B cell (primary cell): ENCODE data around the gene HS3ST5.

ENCODE experiments used
- EZH2 ChIP-seq: IDR thresholded peaks from 2 replicates; pipeline ENCODE4 v1.6.1; 2012; ENCODE audit warnings: borderline replicate concordance, low read depth, mild to moderate bottlenecking, moderate library complexity, low read length; ENCODE audit not compliant: insufficient read depth, poor library complexity, severe bottlenecking
- TF ChIP-seq, protein P1 (sequence below): fragments of 200-600 bp; IDR thresholded peaks from one replicate; pipeline ENCODE4 v1.8.0; 2022; ENCODE audit warnings: antibody characterized with exemption, mild to moderate bottlenecking

DNA sequence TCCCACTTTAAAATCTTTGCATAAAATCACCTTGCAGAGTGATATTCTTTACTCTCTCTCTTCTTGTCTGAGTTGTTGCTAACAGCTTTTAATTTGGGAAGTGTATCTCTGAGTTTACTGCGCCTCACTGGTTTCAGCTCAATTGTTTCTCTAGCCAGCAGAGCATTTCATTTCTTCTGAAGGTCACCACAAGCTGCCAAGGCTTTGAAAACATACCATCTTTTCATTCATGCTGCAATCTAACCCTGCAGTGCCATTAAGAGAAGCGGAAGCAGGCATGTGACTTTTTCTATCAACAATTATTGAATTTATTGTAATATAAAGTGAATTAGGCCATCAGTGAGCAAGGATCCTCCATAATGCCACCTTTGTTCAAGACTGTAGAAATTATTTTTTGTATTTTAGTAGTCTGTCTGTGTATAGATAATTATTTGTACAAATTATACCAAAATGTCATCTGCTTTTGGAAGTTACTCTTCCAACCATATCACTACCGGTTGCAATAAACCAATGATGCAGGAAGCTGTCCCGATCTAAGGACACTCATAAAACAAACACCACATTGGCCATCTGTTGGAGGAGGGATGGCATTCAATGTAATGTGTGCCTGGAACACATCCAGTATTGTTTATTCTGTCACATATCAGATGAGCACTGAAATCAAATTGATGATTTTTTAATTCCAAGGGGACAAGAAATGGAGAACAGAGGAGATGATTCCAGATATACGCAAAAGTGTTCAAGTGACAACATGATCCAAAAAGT is 26.8 kb downstream of the HS3ST5 start:
- TF ChIP-seq, protein P1, sequence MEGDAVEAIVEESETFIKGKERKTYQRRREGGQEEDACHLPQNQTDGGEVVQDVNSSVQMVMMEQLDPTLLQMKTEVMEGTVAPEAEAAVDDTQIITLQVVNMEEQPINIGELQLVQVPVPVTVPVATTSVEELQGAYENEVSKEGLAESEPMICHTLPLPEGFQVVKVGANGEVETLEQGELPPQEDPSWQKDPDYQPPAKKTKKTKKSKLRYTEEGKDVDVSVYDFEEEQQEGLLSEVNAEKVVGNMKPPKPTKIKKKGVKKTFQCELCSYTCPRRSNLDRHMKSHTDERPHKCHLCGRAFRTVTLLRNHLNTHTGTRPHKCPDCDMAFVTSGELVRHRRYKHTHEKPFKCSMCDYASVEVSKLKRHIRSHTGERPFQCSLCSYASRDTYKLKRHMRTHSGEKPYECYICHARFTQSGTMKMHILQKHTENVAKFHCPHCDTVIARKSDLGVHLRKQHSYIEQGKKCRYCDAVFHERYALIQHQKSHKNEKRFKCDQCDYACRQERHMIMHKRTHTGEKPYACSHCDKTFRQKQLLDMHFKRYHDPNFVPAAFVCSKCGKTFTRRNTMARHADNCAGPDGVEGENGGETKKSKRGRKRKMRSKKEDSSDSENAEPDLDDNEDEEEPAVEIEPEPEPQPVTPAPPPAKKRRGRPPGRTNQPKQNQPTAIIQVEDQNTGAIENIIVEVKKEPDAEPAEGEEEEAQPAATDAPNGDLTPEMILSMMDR: no peak
- no peak for TF ChIP-seq EZH2
